Neural cell (in vitro differentiated cells): ENCODE results near the gene ZNF785. TPM values are rescaled to one million over a fixed set of nuclear protein-coding genes. Genes with fewer than 3 reads are reported as not detected.

Source experiments
- H2AFZ ChIP-seq: fragments of 200-600, 300-800 bp; sonication (generic), shearing (Covaris generic); 2 replicates; pipeline ENCODE4 v1.6.0; 2014; ENCODE audit warnings: low read depth, mild to moderate bottlenecking, antibody characterized with exemption, low read length, moderate library complexity
- H3F3A ChIP-seq: fragments of 200-600 bp; shearing (Covaris generic); 2 replicates; pipeline ENCODE4 v1.6.1; 2016; ENCODE audit warnings: mild to moderate bottlenecking, moderate library complexity, mixed read lengths, antibody characterized with exemption, low read length; ENCODE audit not compliant: insufficient read depth, poor library complexity, severe bottlenecking
- H3K27ac ChIP-seq: fragments of 200-600, 300-800 bp; sonication (generic), shearing (Covaris generic); 2 replicates; pipeline ENCODE4 v1.5.1; 2014; ENCODE audit warnings: mild to moderate bottlenecking, low read length, moderate library complexity
- H3K27me3 ChIP-seq: fragments of 300-800, 200-600 bp; sonication (generic), shearing (Covaris generic); 2 replicates; pipeline ENCODE4 v1.6.0; 2014; ENCODE audit warnings: mild to moderate bottlenecking, low read depth, low read length, moderate library complexity; ENCODE audit not compliant: insufficient read depth
- H3K36me3 ChIP-seq: fragments of 300-800, 200-600 bp; sonication (generic), shearing (Covaris generic); 2 replicates; pipeline ENCODE4 v1.5.1; 2014; ENCODE audit warnings: mild to moderate bottlenecking, antibody characterized with exemption, low read length, moderate library complexity; ENCODE audit not compliant: insufficient read depth
- H3K4me2 ChIP-seq: fragments of 300-800, 200-600 bp; sonication (generic), shearing (Covaris generic); 2 replicates; pipeline ENCODE4 v1.6.0; 2014; ENCODE audit warnings: mild to moderate bottlenecking, low read length
- H3K4me3 ChIP-seq: fragments of 300-800, 200-600 bp; sonication (generic), shearing (Covaris generic); 2 replicates; pipeline ENCODE4 v1.5.1; 2014; ENCODE audit warnings: mild to moderate bottlenecking, low read length, moderate library complexity
- H3K79me2 ChIP-seq: fragments of 200-600 bp; shearing (Covaris generic); replicated peaks from 2 replicates; pipeline ENCODE4 v1.6.0; 2014; ENCODE audit warnings: mild to moderate bottlenecking, low read length, moderate library complexity; ENCODE audit not compliant: insufficient read depth
- H3K9ac ChIP-seq: fragments of 300-800, 200-600 bp; sonication (generic), shearing (Covaris generic); 2 replicates; pipeline ENCODE4 v1.6.1; 2016; ENCODE audit warnings: mild to moderate bottlenecking, low read length, mixed read lengths
- H3K9me2 ChIP-seq: fragments of 200-600 bp; shearing (Covaris generic); 2 replicates; pipeline ENCODE4 v1.6.1; 2016; ENCODE audit warnings: mild to moderate bottlenecking, low read length, mixed read lengths; ENCODE audit not compliant: insufficient read depth
- H3K9me3 ChIP-seq: fragments of 200-600, 300-800 bp; sonication (generic), shearing (Covaris generic); 2 replicates; pipeline ENCODE4 v1.6.1; 2016; ENCODE audit warnings: mild to moderate bottlenecking, mixed run types, low read length, moderate library complexity, mixed read lengths
- H4K20me1 ChIP-seq: fragments of 200-600 bp; shearing (Covaris generic); 2 replicates; pipeline ENCODE4 v1.6.1; 2016; ENCODE audit warnings: mild to moderate bottlenecking, mixed run types; ENCODE audit not compliant: insufficient read depth
- EP300 ChIP-seq: fragments of 450-650 bp; conservative IDR thresholded peaks from 2 replicates; pipeline ENCODE4 v1.6.1; 2014; ENCODE audit warnings: antibody characterized with exemption, mild to moderate bottlenecking, moderate library complexity; ENCODE audit not compliant: poor library complexity, severe bottlenecking
- EZH2 ChIP-seq: fragments of 200-600, 300-800 bp; shearing (Covaris generic), sonication (generic); IDR thresholded peaks from 2 replicates; pipeline ENCODE4 v1.6.1; 2014; ENCODE audit warnings: antibody characterized with exemption, low read length, borderline replicate concordance, mild to moderate bottlenecking; ENCODE audit not compliant: insufficient read depth, poor library complexity, severe bottlenecking
- MXI1 ChIP-seq: fragments of 450-650 bp; conservative IDR thresholded peaks from 2 replicates; pipeline ENCODE4 v1.6.1; 2014; ENCODE audit warnings: antibody characterized with exemption, mild to moderate bottlenecking; ENCODE audit not compliant: poor library complexity, severe bottlenecking
- POLR2AphosphoS5 ChIP-seq: IDR thresholded peaks from 2 replicates; pipeline ENCODE4 v1.6.1; 2012
- RAD21 ChIP-seq: fragments of 450-650 bp; conservative IDR thresholded peaks from 2 replicates; pipeline ENCODE4 v1.6.1; 2014; ENCODE audit warnings: antibody characterized with exemption, mild to moderate bottlenecking, moderate library complexity
- SMC3 ChIP-seq: fragments of 450-650 bp; conservative IDR thresholded peaks from 2 replicates; pipeline ENCODE4 v1.6.1; 2014; ENCODE audit warnings: antibody characterized with exemption, mild to moderate bottlenecking, moderate library complexity; ENCODE audit not compliant: poor library complexity
- TAF1 ChIP-seq: IDR thresholded peaks from 2 replicates; pipeline ENCODE4 v1.6.1; 2012; ENCODE audit warnings: low read depth
- polyA plus RNA-seq: library from polyadenylated mRNA; depleted of rRNA; stranded (reverse); fragments of >200 nt; gene quantifications from 2 replicates; pipeline ENCODE4 v1.2.3, GENCODE V29; 2014
- TF ChIP-seq, protein P1 (sequence below): fragments of 450-650 bp; IDR thresholded peaks from 2 replicates; pipeline ENCODE4 v1.5.1; 2014; ENCODE audit warnings: antibody characterized with exemption, mild to moderate bottlenecking, moderate library complexity; ENCODE audit not compliant: poor library complexity, severe bottlenecking
- TF ChIP-seq, protein P2 (sequence below): IDR thresholded peaks from 2 replicates; pipeline ENCODE4 v1.6.1; 2012; ENCODE audit warnings: borderline replicate concordance

Gene ZNF785
- polyA plus RNA-seq, 1 donor from 2014 or later = 26.4 TPM

DNA sequence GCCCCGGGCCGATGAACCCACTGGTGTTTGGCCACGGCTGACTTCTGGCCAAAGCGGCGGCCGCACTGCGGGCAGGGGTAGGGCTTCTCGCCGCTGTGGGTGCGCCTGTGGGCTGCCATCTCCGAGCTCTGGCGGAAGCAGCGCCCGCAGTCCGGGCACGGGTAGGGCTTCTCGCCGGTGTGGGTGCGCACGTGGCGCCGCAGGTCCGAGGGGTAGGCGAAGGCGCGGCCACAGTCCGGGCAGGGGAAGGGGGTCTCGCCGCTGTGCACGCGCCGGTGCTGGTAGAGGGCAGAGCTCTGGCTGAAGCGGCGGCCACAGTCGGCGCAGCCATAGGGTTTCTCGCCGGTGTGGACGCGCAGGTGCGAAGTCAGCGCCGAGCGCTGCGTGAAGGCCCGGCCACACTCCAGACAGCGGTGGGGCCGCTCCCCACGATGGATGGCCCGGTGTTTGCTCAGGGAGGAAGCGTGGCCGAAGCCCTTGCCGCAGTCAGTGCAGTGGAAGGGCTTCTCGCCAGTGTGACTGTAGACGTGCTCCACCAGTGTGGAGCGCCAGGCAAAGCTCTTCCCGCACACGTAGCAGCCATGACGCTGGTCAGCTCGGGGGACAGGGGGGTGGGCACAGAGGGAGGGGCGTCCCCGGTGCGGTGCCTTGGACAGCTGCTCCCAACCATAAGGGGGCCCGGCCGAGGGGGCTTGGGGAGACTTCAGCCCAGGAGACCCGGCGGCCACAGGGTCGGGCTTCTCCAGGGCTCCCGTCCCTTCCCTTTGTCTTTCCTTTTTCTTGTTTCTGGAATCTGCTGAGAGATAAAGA, 30.0 kb downstream of the ZNF785 start:
- Histone ChIP-seq H3K4me3 (no peak overlapping the region), H3K4me2 (no peak overlapping the region), H3K9me3 (no peaks in the 10 kb centered on the region), H3K36me3 (no peaks in the 10 kb centered on the region), H2AFZ (no peak overlapping the region), H3F3A (no peaks in the 10 kb centered on the region), H4K20me1 (no peaks in the 10 kb centered on the region), H3K27me3 (no peaks in the 10 kb centered on the region), H3K9ac (no peak overlapping the region), H3K9me2 (no peaks in the 10 kb centered on the region), H3K27ac (no peak overlapping the region), H3K79me2 (peaks cover 7% of the 10 kb centered on the region)
- TF ChIP-seq, protein P1, sequence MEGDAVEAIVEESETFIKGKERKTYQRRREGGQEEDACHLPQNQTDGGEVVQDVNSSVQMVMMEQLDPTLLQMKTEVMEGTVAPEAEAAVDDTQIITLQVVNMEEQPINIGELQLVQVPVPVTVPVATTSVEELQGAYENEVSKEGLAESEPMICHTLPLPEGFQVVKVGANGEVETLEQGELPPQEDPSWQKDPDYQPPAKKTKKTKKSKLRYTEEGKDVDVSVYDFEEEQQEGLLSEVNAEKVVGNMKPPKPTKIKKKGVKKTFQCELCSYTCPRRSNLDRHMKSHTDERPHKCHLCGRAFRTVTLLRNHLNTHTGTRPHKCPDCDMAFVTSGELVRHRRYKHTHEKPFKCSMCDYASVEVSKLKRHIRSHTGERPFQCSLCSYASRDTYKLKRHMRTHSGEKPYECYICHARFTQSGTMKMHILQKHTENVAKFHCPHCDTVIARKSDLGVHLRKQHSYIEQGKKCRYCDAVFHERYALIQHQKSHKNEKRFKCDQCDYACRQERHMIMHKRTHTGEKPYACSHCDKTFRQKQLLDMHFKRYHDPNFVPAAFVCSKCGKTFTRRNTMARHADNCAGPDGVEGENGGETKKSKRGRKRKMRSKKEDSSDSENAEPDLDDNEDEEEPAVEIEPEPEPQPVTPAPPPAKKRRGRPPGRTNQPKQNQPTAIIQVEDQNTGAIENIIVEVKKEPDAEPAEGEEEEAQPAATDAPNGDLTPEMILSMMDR = no peak

DNA sequence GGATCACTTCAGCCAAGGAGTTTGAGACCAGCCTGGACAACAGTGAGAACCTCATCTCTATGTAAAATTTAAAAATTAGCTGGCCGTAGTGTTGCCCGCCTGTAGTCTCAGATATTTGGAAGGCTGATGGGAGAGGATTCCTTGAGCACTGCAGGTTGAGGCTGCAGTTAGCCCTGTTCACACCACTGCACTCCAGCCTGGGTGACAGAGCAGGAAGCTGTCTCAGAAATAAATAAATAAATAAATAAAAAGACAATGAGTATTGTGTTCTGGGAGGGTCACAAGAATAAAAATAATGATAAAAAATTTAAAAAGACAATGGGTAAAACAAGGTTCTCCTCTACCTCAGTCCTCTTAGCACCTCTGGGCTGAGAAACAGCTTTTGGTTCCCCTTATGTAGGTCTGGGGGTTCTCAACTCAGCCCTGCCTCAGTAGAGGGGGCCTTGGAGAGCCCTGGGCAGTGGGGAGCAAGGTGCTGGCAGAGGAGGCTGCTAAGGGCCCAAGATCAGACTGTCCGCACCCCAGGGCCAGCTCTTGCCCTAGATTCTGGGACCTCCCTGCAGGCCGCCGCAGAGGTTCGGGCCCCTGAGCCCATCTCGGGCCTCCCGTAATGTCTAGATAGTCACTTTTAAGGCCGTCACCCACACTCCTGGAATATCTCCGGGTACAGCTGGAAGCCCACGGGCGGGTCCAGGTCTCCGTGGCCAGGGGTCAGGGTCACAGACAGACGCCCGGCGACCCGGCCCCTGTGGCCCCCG, 30.8 kb downstream of the ZNF785 start:
- Histone ChIP-seq H3K9me2 (no peaks in the 10 kb centered on the region), H3K36me3 (no peaks in the 10 kb centered on the region), H2AFZ (no peak overlapping the region), H3K27ac (no peak overlapping the region), H3K79me2 (peaks cover 7% of the 10 kb centered on the region), H4K20me1 (no peaks in the 10 kb centered on the region), H3K4me2 (no peak overlapping the region), H3F3A (no peaks in the 10 kb centered on the region), H3K9me3 (no peaks in the 10 kb centered on the region), H3K4me3 (no peak overlapping the region), H3K9ac (no peak overlapping the region), H3K27me3 (no peaks in the 10 kb centered on the region)
- TF ChIP-seq, protein P1 = no peak
- TF ChIP-seq TAF1 (no peak), RAD21 (no peak), POLR2AphosphoS5 (no peak), EZH2 (no peak), EP300 (no peak), MXI1 (no peak), SMC3 (no peak)
- TF ChIP-seq, protein P2, sequence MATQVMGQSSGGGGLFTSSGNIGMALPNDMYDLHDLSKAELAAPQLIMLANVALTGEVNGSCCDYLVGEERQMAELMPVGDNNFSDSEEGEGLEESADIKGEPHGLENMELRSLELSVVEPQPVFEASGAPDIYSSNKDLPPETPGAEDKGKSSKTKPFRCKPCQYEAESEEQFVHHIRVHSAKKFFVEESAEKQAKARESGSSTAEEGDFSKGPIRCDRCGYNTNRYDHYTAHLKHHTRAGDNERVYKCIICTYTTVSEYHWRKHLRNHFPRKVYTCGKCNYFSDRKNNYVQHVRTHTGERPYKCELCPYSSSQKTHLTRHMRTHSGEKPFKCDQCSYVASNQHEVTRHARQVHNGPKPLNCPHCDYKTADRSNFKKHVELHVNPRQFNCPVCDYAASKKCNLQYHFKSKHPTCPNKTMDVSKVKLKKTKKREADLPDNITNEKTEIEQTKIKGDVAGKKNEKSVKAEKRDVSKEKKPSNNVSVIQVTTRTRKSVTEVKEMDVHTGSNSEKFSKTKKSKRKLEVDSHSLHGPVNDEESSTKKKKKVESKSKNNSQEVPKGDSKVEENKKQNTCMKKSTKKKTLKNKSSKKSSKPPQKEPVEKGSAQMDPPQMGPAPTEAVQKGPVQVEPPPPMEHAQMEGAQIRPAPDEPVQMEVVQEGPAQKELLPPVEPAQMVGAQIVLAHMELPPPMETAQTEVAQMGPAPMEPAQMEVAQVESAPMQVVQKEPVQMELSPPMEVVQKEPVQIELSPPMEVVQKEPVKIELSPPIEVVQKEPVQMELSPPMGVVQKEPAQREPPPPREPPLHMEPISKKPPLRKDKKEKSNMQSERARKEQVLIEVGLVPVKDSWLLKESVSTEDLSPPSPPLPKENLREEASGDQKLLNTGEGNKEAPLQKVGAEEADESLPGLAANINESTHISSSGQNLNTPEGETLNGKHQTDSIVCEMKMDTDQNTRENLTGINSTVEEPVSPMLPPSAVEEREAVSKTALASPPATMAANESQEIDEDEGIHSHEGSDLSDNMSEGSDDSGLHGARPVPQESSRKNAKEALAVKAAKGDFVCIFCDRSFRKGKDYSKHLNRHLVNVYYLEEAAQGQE = no peak
